ENCODE data around the gene HERC4. TPM values are rescaled to one million over a fixed set of nuclear protein-coding genes. Genes with fewer than 3 reads are reported as not detected.

HERC4 gene
- total RNA-seq, 2 experiments from 2014 or later: 34.2 to 72.6 TPM

GRCh38 chr10:68092512-68092911 is 17.4 kb upstream of the HERC4 start:
- POLR2A ChIA-PET: interaction anchor here (0.7 kb wide), 1 partner anchor 8 kb away, joined by 3 read pairs; no protein-coding TSS in a partner anchor
- BruUV-seq (replicated peaks): no TSS peak
- H3K4me1 ChIP-seq (ENCODE audit: insufficient read depth, low read length, poor library complexity, severe bottlenecking): no peaks in the 10 kb centered on the region
- CTCF ChIA-PET (ENCODE audit: unreplicated experiment): no interaction called here
- H2AFZ ChIP-seq (ENCODE audit: low read length): no peak overlapping the region
- no peak for DNase-seq (ENCODE audit: low spot score)
- no peaks in the 10 kb centered on the region for H3K9me3 ChIP-seq (ENCODE audit: low read length)
- no peak overlapping the region for H3K4me3 ChIP-seq (ENCODE audit: low read depth, low read length, poor library complexity, severe bottlenecking)
- no peak overlapping the region for H3K4me2 ChIP-seq (ENCODE audit: low read length)
- H3K9me2 ChIP-seq (ENCODE audit: insufficient read depth, low read length): no peaks in the 10 kb centered on the region
- no peaks in the 10 kb centered on the region for H3K36me3 ChIP-seq (ENCODE audit: insufficient read depth, low read length)
- H3K79me2 ChIP-seq (ENCODE audit: insufficient read depth, low read depth, low read length): no peaks in the 10 kb centered on the region
- no peaks in the 10 kb centered on the region for H4K20me1 ChIP-seq (ENCODE audit: insufficient read depth, low read length)
- no peak overlapping the region for H3K27ac ChIP-seq (ENCODE audit: low read depth, low read length, poor library complexity, severe bottlenecking)
- TF ChIP-seq CTCF (conservative IDR thresholded peaks at IDR 0.05; ENCODE audit: low read length) (no peak), EZH2phosphoT487 (IDR thresholded peaks at IDR 0.05; ENCODE audit: borderline replicate concordance, low read depth, low read length) (no peak)
- intact Hi-C loops (cut with micrococcal nuclease; ENCODE audit: unreplicated experiment): no loop called here

GRCh38 chr10:68090586-68090985 is 15.5 kb upstream of the HERC4 start:
- no peak overlapping the region for H3K4me3 ChIP-seq (ENCODE audit: low read depth, low read length, poor library complexity, severe bottlenecking)
- H3K4me1 ChIP-seq (ENCODE audit: insufficient read depth, low read length, poor library complexity, severe bottlenecking): no peaks in the 10 kb centered on the region
- H3K27ac ChIP-seq (ENCODE audit: low read depth, low read length, poor library complexity, severe bottlenecking): no peak overlapping the region
- no TSS peak for BruUV-seq (replicated peaks)
- no peaks in the 10 kb centered on the region for H3K36me3 ChIP-seq (ENCODE audit: insufficient read depth, low read length)
- ChIA-PET POLR2A (interaction anchor here (0.6 to 0.7 kb wide), 3 partner anchors 16 to 327 kb away, joined by 3 to 4 read pairs (median 3); no protein-coding TSS in a partner anchor), CTCF (ENCODE audit: unreplicated experiment) (no interaction called here)
- no peaks in the 10 kb centered on the region for H3K9me2 ChIP-seq (ENCODE audit: insufficient read depth, low read length)
- no peak overlapping the region for H2AFZ ChIP-seq (ENCODE audit: low read length)
- H3K79me2 ChIP-seq (ENCODE audit: insufficient read depth, low read depth, low read length): no peaks in the 10 kb centered on the region
- DNase-seq (ENCODE audit: low spot score): no peak
- H3K4me2 ChIP-seq (ENCODE audit: low read length): no peak overlapping the region
- no peaks in the 10 kb centered on the region for H3K9me3 ChIP-seq (ENCODE audit: low read length)
- intact Hi-C loops (cut with micrococcal nuclease; ENCODE audit: unreplicated experiment): no loop called here
- H4K20me1 ChIP-seq (ENCODE audit: insufficient read depth, low read length): no peaks in the 10 kb centered on the region
- TF ChIP-seq CTCF (conservative IDR thresholded peaks at IDR 0.05; ENCODE audit: low read length) (no peak), EZH2phosphoT487 (IDR thresholded peaks at IDR 0.05; ENCODE audit: borderline replicate concordance, low read depth, low read length) (no peak)

- Histone ChIP-seq H3K27ac (ENCODE audit: low read depth, low read length, poor library complexity, severe bottlenecking) (no peak overlapping the region), H3K79me2 (ENCODE audit: insufficient read depth, low read depth, low read length) (no peaks in the 10 kb centered on the region), H4K20me1 (ENCODE audit: insufficient read depth, low read length) (no peaks in the 10 kb centered on the region), H3K4me2 (ENCODE audit: low read length) (no peak overlapping the region), H3K4me3 (ENCODE audit: low read depth, low read length, poor library complexity, severe bottlenecking) (no peak overlapping the region), H3K9me3 (ENCODE audit: low read length) (no peaks in the 10 kb centered on the region), H3K4me1 (ENCODE audit: insufficient read depth, low read length, poor library complexity, severe bottlenecking) (no peaks in the 10 kb centered on the region), H3K36me3 (ENCODE audit: insufficient read depth, low read length) (no peaks in the 10 kb centered on the region), H3K9me2 (ENCODE audit: insufficient read depth, low read length) (no peaks in the 10 kb centered on the region), H2AFZ (ENCODE audit: low read length) (no peak overlapping the region)
- TF ChIP-seq CTCF (conservative IDR thresholded peaks at IDR 0.05; ENCODE audit: low read length) (no peak), EZH2phosphoT487 (IDR thresholded peaks at IDR 0.05; ENCODE audit: borderline replicate concordance, low read depth, low read length) (no peak)
- BruUV-seq (replicated peaks): no TSS peak
- DNase-seq (ENCODE audit: low spot score): no peak
- CTCF ChIA-PET (ENCODE audit: unreplicated experiment): no interaction called here
- POLR2A ChIA-PET: no interaction called here
- intact Hi-C loops (cut with micrococcal nuclease; ENCODE audit: unreplicated experiment): no loop called here
Observed at GRCh38 chr10:68088740-68089139, 13.7 kb upstream of the HERC4 start.
